Astrocyte of the cerebellum (primary cell): ENCODE results near the gene ZMIZ1.

Experiments used
- DNase-seq: peaks from one replicate; pipeline ENCODE4 v3.0.0-alpha.2; 2011; ENCODE audit warnings: low read depth
- H3K4me3 ChIP-seq: 2 replicates; pipeline ENCODE4 v1.5.1; 2011; ENCODE audit warnings: mild to moderate bottlenecking, low read depth, low read length, moderate library complexity
- in situ Hi-C: cut with HindIII; loops from 2 replicates; pipeline ENCODE4 v1.10.0; 2017; ENCODE audit warnings: low sequenced_read_pairs
- TF ChIP-seq, protein P1 (sequence below): IDR thresholded peaks from 2 replicates; pipeline ENCODE4 v1.5.1; 2012; ENCODE audit warnings: low read length, low read depth, moderate library complexity, mild to moderate bottlenecking; ENCODE audit errors: missing control alignments

ZMIZ1 gene

DNA sequence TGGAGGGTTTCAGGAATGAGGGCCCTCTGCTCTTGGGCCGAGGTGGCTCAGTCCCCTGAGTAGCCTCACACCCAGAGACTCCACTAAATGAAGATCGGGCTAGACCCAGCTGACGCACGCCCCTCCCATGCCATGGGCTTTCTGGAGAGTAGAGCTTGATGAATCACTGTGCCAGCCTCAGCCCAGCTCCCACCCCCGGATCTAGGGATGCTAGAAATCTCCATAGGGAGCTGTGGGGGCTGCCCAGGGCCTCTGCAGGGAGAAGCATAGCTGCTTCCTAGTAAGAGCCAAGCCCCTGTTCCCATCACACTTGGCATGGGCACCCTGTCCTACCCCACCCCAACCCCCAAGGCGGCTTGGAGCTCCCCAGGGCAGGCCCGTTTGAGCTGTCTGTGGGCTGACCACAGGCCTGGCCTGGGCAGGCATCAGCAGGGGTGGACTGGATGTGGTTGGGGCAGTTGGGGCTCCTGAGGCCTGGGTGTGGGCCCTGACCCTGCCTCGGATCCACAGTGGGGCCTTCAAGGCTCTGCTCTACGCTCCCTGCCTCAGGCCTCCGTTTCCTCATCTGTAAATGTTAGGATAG is 121.2 kb downstream of the ZMIZ1 start:
- no peak for DNase-seq
- in situ Hi-C loops = loop anchor here (5.0 kb wide), 2 partner anchors 113 to 1143 kb away; no protein-coding TSS in a partner anchor
- H3K4me3 ChIP-seq = no peak overlapping the region
- TF ChIP-seq, protein P1, sequence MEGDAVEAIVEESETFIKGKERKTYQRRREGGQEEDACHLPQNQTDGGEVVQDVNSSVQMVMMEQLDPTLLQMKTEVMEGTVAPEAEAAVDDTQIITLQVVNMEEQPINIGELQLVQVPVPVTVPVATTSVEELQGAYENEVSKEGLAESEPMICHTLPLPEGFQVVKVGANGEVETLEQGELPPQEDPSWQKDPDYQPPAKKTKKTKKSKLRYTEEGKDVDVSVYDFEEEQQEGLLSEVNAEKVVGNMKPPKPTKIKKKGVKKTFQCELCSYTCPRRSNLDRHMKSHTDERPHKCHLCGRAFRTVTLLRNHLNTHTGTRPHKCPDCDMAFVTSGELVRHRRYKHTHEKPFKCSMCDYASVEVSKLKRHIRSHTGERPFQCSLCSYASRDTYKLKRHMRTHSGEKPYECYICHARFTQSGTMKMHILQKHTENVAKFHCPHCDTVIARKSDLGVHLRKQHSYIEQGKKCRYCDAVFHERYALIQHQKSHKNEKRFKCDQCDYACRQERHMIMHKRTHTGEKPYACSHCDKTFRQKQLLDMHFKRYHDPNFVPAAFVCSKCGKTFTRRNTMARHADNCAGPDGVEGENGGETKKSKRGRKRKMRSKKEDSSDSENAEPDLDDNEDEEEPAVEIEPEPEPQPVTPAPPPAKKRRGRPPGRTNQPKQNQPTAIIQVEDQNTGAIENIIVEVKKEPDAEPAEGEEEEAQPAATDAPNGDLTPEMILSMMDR = no peak

DNA sequence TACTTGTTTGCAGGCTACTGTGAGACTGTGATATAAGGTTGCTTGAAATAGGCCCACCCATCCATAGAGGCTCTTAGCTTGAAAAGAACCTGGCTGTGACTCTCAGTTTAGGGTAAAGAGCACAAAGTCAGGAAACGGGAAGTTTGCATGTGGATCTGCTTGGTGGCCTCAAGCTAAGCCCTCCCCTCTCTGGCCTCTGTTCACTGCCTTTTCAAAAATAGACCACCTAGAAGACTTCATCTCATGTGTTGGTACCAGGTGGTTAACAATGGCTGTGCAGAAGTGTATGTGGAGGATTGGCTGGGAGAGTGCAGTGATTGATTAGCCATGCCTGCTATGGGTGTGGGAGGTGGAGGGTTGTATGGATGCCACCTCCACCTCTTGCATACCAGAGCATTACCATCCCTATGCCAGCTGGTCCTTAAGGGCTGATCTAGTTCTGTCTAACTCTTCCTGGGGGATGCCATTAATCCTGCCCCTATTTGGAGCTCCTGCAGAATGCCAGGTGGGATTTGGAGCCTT is 122.0 kb downstream of the ZMIZ1 start:
- in situ Hi-C loops = loop anchor here (5.0 kb wide), 2 partner anchors 114 to 1144 kb away; no protein-coding TSS in a partner anchor
- no peak for DNase-seq
- TF ChIP-seq, protein P1 = no peak
- H3K4me3 ChIP-seq = no peak overlapping the region

DNA sequence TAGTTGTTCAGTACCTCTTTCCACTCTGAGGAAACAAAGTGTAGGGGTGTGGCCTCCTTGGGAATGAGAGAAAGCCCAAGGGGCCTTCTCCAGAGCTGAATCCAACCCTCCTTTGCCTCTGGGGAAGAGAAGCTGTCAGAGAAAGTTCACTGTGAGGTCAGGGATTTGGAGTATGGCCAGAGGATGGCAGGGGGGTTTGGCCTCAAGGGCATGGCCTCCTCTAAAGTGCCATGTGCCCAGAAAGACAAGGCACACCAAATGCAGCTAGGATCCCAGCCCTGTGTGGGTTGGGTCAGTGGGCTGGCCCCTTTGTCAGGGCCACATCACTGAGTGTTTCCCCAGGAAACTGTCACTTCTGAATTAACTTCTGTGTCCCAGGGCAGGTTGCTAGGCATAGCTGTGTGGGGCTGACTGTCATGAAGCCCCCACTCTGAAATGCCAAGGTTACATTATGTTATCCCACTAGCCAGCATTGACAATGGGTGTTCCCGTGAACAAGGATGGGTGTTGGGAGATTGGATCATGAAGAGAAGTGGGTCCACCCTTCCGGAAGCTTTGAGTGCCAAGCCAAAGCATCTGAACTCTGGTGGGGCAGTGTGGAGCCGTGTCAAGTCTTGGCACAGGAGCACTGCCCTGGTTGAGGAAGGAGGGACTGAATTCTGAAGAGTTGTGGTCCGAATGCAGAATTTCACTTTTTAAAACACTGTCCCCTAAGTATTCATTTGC is 123.3 kb downstream of the ZMIZ1 start:
- DNase-seq = no peak
- no peak overlapping the region for H3K4me3 ChIP-seq
- TF ChIP-seq, protein P1 = no peak
- in situ Hi-C loops = loop anchor here (5.0 kb wide), 2 partner anchors 115 to 1145 kb away; no protein-coding TSS in a partner anchor

DNA sequence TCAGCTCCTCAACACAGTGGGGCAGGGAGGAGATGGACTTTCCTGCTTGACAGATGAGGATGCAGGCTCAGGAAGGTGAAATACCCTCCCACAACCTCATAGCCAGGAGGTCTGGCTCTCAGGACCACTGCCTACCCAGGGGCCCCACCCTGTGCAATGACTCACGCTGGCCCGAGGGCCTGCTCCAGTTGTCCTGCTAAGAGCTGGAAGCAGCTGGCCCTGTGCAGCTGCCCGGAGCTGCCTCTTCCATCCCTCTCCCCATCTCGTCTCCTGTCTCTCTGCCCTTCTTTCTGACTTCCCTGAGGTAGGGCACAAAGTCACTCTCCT is 123.9 kb downstream of the ZMIZ1 start:
- in situ Hi-C loops = loop anchor here (5.0 kb wide), 2 partner anchors 115 to 1145 kb away; no protein-coding TSS in a partner anchor
- H3K4me3 ChIP-seq = no peak overlapping the region
- no peak for DNase-seq
- TF ChIP-seq, protein P1 = no peak

DNA sequence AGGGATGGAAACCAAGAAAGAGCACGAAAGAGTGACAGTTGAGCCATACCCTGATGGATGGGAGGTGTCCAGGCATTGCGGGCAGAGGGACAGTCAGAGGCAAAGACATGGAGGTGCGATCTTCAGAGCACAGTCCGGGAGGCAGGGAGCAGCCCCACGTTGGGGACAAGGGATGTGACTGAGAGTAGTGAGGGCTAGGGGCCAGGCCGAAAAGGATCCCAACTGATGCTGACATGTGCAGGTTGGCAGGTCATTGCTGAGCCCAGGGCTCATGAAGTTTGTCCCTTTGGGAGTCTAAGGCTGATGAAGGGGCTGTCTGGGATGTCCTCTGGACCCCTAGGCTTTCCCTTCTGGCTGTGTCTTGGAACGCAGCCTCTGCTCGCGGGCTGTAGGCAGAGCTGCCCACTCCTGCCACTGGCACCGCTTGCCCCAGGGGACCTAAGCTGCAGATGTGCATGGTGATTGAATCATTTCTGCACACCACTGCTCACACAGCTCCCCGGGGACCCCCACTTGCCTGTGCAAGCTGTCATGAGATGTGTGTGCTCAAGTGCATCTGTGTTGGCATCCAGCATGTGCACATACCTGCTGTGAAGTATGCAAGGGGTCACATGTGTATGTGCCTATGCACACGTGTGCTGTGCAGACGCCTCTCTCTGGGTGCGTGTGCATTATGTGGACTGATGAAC is 125.1 kb downstream of the ZMIZ1 start:
- in situ Hi-C loops = loop anchor here (5.0 kb wide), 2 partner anchors 117 to 1147 kb away; no protein-coding TSS in a partner anchor
- TF ChIP-seq, protein P1 = no peak
- DNase-seq = no peak
- H3K4me3 ChIP-seq = no peak overlapping the region
